ENCODE results near the gene SYCE1.

SYCE1 gene

GRCh38 chr10:133528845-133529575, 36.4 kb downstream of the SYCE1 start:
- Histone ChIP-seq H3K36me3 (ENCODE audit: control insufficient read depth in 1 of 2, insufficient read depth in 2 of 2, low read depth in 1 of 2, low read length in 2 of 2) (no peaks in the 10 kb centered on the region), H3K9ac (ENCODE audit: low read length) (peak overlapping the region; percentile 47), H3K4ac (ENCODE audit: low read depth in 1 of 2, low read length in 2 of 2) (no peak overlapping the region), H3K9me3 (ENCODE audit: control insufficient read depth, low read length) (peaks cover 5% of the 10 kb centered on the region), H4K8ac (ENCODE audit: low read length) (no peak overlapping the region), H2BK120ac (ENCODE audit: low read depth, low read length) (no peak overlapping the region), H4K91ac (ENCODE audit: low read length) (no peak overlapping the region), H3K4me3 (ENCODE audit: insufficient read depth in 1 of 2, low read depth in 1 of 2, low read length in 2 of 2) (peak overlapping the region in 1 of 2 experiments; percentile 78), H2AFZ (ENCODE audit: low read depth, low read length) (no peak overlapping the region), H3K14ac (ENCODE audit: low read length in 2 of 2) (no peak overlapping the region), H3K4me2 (ENCODE audit: low read length, poor library complexity, severe bottlenecking) (no peak overlapping the region), H3K79me1 (replicated peaks; ENCODE audit: low read length, poor library complexity, severe bottlenecking) (no peaks in the 10 kb centered on the region), H2AK5ac (ENCODE audit: low read length, severe bottlenecking) (no peak overlapping the region), H3K27me3 (ENCODE audit: control insufficient read depth in 1 of 2, insufficient read depth in 1 of 2, low read length in 2 of 2) (peaks cover 0 to 57% of the 10 kb centered on the region in 2 experiments), H2BK5ac (ENCODE audit: low read depth, low read length, poor library complexity, severe bottlenecking) (no peak overlapping the region), H2BK15ac (ENCODE audit: low read depth, poor library complexity, severe bottlenecking) (no peak overlapping the region), H3K4me1 (ENCODE audit: control insufficient read depth, insufficient read depth, low read depth, low read length) (peaks cover 2% of the 10 kb centered on the region), H3K18ac (ENCODE audit: low read depth in 1 of 2, low read length in 2 of 2) (no peak overlapping the region), H3K23ac (ENCODE audit: low read length in 2 of 2) (no peak overlapping the region), H2BK12ac (ENCODE audit: low read length in 2 of 2) (no peak overlapping the region), H3K27ac (ENCODE audit: low read length, poor library complexity, severe bottlenecking) (no peak overlapping the region)
- DNase-seq: no peak
- WGBS: 91% methylated on average over 32 of the region's 37 CpGs

- peak overlapping the region in 1 of 2 experiments; percentile 78 for H3K4me3 ChIP-seq (ENCODE audit: insufficient read depth in 1 of 2, low read depth in 1 of 2, low read length in 2 of 2)
- no peak for DNase-seq
- no peaks in the 10 kb centered on the region for H3K79me1 ChIP-seq (replicated peaks; ENCODE audit: low read length, poor library complexity, severe bottlenecking)
- no peak overlapping the region for H2BK120ac ChIP-seq (ENCODE audit: low read depth, low read length)
- H3K4me1 ChIP-seq (ENCODE audit: control insufficient read depth, insufficient read depth, low read depth, low read length): peaks cover 2% of the 10 kb centered on the region
- H3K23ac ChIP-seq (ENCODE audit: low read length in 2 of 2): no peak overlapping the region
- peaks cover 11% of the 10 kb centered on the region for H3K9me3 ChIP-seq (ENCODE audit: control insufficient read depth, low read length)
- H3K14ac ChIP-seq (ENCODE audit: low read length in 2 of 2): no peak overlapping the region
- no peak overlapping the region for H3K18ac ChIP-seq (ENCODE audit: low read depth in 1 of 2, low read length in 2 of 2)
- no peak overlapping the region for H3K4me2 ChIP-seq (ENCODE audit: low read length, poor library complexity, severe bottlenecking)
- no peaks in the 10 kb centered on the region for H3K36me3 ChIP-seq (ENCODE audit: control insufficient read depth in 1 of 2, insufficient read depth in 2 of 2, low read depth in 1 of 2, low read length in 2 of 2)
- no peak overlapping the region for H4K8ac ChIP-seq (ENCODE audit: low read length)
- WGBS: 94% methylated on average over 50 of the region's 50 CpGs
- no peak overlapping the region for H3K9ac ChIP-seq (ENCODE audit: low read length)
- no peak overlapping the region for H4K91ac ChIP-seq (ENCODE audit: low read length)
- no peak overlapping the region for H2BK12ac ChIP-seq (ENCODE audit: low read length in 2 of 2)
- H3K27ac ChIP-seq (ENCODE audit: low read length, poor library complexity, severe bottlenecking): no peak overlapping the region
- no peak overlapping the region for H2AFZ ChIP-seq (ENCODE audit: low read depth, low read length)
- H3K4ac ChIP-seq (ENCODE audit: low read depth in 1 of 2, low read length in 2 of 2): no peak overlapping the region
- no peak overlapping the region for H2BK5ac ChIP-seq (ENCODE audit: low read depth, low read length, poor library complexity, severe bottlenecking)
- H2AK5ac ChIP-seq (ENCODE audit: low read length, severe bottlenecking): no peak overlapping the region
- peaks cover 0 to 57% of the 10 kb centered on the region in 2 experiments for H3K27me3 ChIP-seq (ENCODE audit: control insufficient read depth in 1 of 2, insufficient read depth in 1 of 2, low read length in 2 of 2)
- H2BK15ac ChIP-seq (ENCODE audit: low read depth, poor library complexity, severe bottlenecking): no peak overlapping the region
Observed at GRCh38 chr10:133528296-133528844, 37.0 kb downstream of the SYCE1 start.

- Histone ChIP-seq H2BK120ac (ENCODE audit: low read depth, low read length) (no peak overlapping the region), H3K18ac (ENCODE audit: low read depth in 1 of 2, low read length in 2 of 2) (no peak overlapping the region), H4K8ac (ENCODE audit: low read length) (no peak overlapping the region), H3K14ac (ENCODE audit: low read length in 2 of 2) (no peak overlapping the region), H3K79me1 (replicated peaks; ENCODE audit: low read length, poor library complexity, severe bottlenecking) (no peaks in the 10 kb centered on the region), H3K27me3 (ENCODE audit: control insufficient read depth in 1 of 2, insufficient read depth in 1 of 2, low read length in 2 of 2) (peaks cover 0 to 52% of the 10 kb centered on the region in 2 experiments), H3K4me3 (ENCODE audit: insufficient read depth in 1 of 2, low read depth in 1 of 2, low read length in 2 of 2) (peak overlapping the region in 1 of 2 experiments; percentile 78), H2BK5ac (ENCODE audit: low read depth, low read length, poor library complexity, severe bottlenecking) (no peak overlapping the region), H3K4me1 (ENCODE audit: control insufficient read depth, insufficient read depth, low read depth, low read length) (peaks cover 2% of the 10 kb centered on the region), H3K23ac (ENCODE audit: low read length in 2 of 2) (no peak overlapping the region), H4K91ac (ENCODE audit: low read length) (no peak overlapping the region), H2BK12ac (ENCODE audit: low read length in 2 of 2) (no peak overlapping the region), H2BK15ac (ENCODE audit: low read depth, poor library complexity, severe bottlenecking) (no peak overlapping the region), H2AK5ac (ENCODE audit: low read length, severe bottlenecking) (no peak overlapping the region), H2AFZ (ENCODE audit: low read depth, low read length) (no peak overlapping the region), H3K4ac (ENCODE audit: low read depth in 1 of 2, low read length in 2 of 2) (no peak overlapping the region), H3K4me2 (ENCODE audit: low read length, poor library complexity, severe bottlenecking) (no peak overlapping the region), H3K27ac (ENCODE audit: low read length, poor library complexity, severe bottlenecking) (no peak overlapping the region), H3K36me3 (ENCODE audit: control insufficient read depth in 1 of 2, insufficient read depth in 2 of 2, low read depth in 1 of 2, low read length in 2 of 2) (no peaks in the 10 kb centered on the region), H3K9ac (ENCODE audit: low read length) (no peak overlapping the region), H3K9me3 (ENCODE audit: control insufficient read depth, low read length) (peaks cover 13% of the 10 kb centered on the region)
- 91% methylated on average over 51 of the region's 51 CpGs for WGBS
- DNase-seq: no peak
Observed at GRCh38 chr10:133527771-133528271, 37.6 kb downstream of the SYCE1 start.

- Histone ChIP-seq H3K23ac (ENCODE audit: low read length in 2 of 2) (no peak within 1 kb of the TSS), H3K79me1 (replicated peaks; ENCODE audit: low read length, poor library complexity, severe bottlenecking) (no peaks in the 10 kb centered on the region), H4K8ac (ENCODE audit: low read length) (no peak within 1 kb of the TSS), H3K9me3 (ENCODE audit: control insufficient read depth, low read length) (peaks cover 13% of the 10 kb centered on the region), H2BK5ac (ENCODE audit: low read depth, low read length, poor library complexity, severe bottlenecking) (no peak within 1 kb of the TSS), H2BK15ac (ENCODE audit: low read depth, poor library complexity, severe bottlenecking) (no peak within 1 kb of the TSS), H3K4me3 (ENCODE audit: insufficient read depth in 1 of 2, low read depth in 1 of 2, low read length in 2 of 2) (peak within 1 kb of the TSS in 1 of 2 experiments; percentile 78), H3K4me1 (ENCODE audit: control insufficient read depth, insufficient read depth, low read depth, low read length) (peaks cover 2% of the 10 kb centered on the region), H3K27ac (ENCODE audit: low read length, poor library complexity, severe bottlenecking) (no peak within 1 kb of the TSS), H3K18ac (ENCODE audit: low read depth in 1 of 2, low read length in 2 of 2) (no peak within 1 kb of the TSS), H3K4ac (ENCODE audit: low read depth in 1 of 2, low read length in 2 of 2) (no peak within 1 kb of the TSS), H3K27me3 (ENCODE audit: control insufficient read depth in 1 of 2, insufficient read depth in 1 of 2, low read length in 2 of 2) (peaks cover 0 to 47% of the 10 kb centered on the region in 2 experiments), H2AK5ac (ENCODE audit: low read length, severe bottlenecking) (no peak within 1 kb of the TSS), H2BK120ac (ENCODE audit: low read depth, low read length) (no peak within 1 kb of the TSS), H3K4me2 (ENCODE audit: low read length, poor library complexity, severe bottlenecking) (no peak within 1 kb of the TSS), H4K91ac (ENCODE audit: low read length) (no peak within 1 kb of the TSS), H2BK12ac (ENCODE audit: low read length in 2 of 2) (no peak within 1 kb of the TSS), H2AFZ (ENCODE audit: low read depth, low read length) (no peak within 1 kb of the TSS), H3K9ac (ENCODE audit: low read length) (no peak within 1 kb of the TSS), H3K14ac (ENCODE audit: low read length in 2 of 2) (no peak within 1 kb of the TSS), H3K36me3 (ENCODE audit: control insufficient read depth in 1 of 2, insufficient read depth in 2 of 2, low read depth in 1 of 2, low read length in 2 of 2) (no peaks in the 10 kb centered on the region)
- WGBS: 85% methylated on average over 15 of the region's 16 CpGs
- DNase-seq: no peak
Observed at GRCh38 chr10:133526957-133527588, 38.3 kb downstream of the SYCE1 start, which contains the start of gene CYP2E1. Gene CYP2E1, plus strand, starts transcription at chr10:133527363. Its CDS starts 33 bp downstream, at chr10:133527396.
